Small intestine (tissue), 7 donors: ENCODE measurements around the gene TMEM234. TPM values are rescaled to one million over a fixed set of nuclear protein-coding genes. Genes with fewer than 3 reads are reported as not detected.

ENCODE experiments used
- DNase-seq, 2 donors: peaks; one replicate each; pipeline versions ENCODE4 v3.0.0 to v3.0.0-alpha.2; 2013
- FAIRE-seq: peaks from 2 replicates; lab custom pipeline; 2012; peaks lifted over from hg19 to GRCh38; lab: Jason Lieb, UNC
- H3K27ac ChIP-seq, 3 donors: one replicate each; pipeline ENCODE4 v1.5.1; 2013; ENCODE audit warnings: low read length in 2 of 3, mild to moderate bottlenecking in 2 of 3, control low read depth in 1 of 3, inconsistent platforms in 1 of 3, low read depth in 1 of 3, moderate library complexity in 1 of 3
- H3K27me3 ChIP-seq, 3 donors: one replicate each; pipeline ENCODE4 v1.6.1; 2013; ENCODE audit warnings: low read length in 3 of 3, inconsistent platforms in 1 of 3; ENCODE audit not compliant: control insufficient read depth in 3 of 3, insufficient read depth in 3 of 3
- H3K36me3 ChIP-seq, 3 donors: one replicate each; pipeline ENCODE4 v1.6.1; 2013; ENCODE audit warnings: low read length in 3 of 3, inconsistent platforms in 1 of 3, low read depth in 1 of 3, mild to moderate bottlenecking in 1 of 3, moderate library complexity in 1 of 3; ENCODE audit not compliant: control insufficient read depth in 3 of 3, insufficient read depth in 2 of 3
- H3K4me1 ChIP-seq, 3 donors: one replicate each; pipeline ENCODE4 v1.6.1; 2013; ENCODE audit warnings: low read length in 2 of 3, inconsistent platforms in 1 of 3, low read depth in 1 of 3, mild to moderate bottlenecking in 1 of 3, moderate library complexity in 1 of 3; ENCODE audit not compliant: control insufficient read depth in 3 of 3, insufficient read depth in 2 of 3
- H3K4me3 ChIP-seq, 3 donors: one replicate each; pipeline ENCODE4 v1.5.1; 2013; ENCODE audit warnings: low read length in 3 of 3, control low read depth in 1 of 3, inconsistent platforms in 1 of 3, low read depth in 1 of 3, mild to moderate bottlenecking in 1 of 3, moderate library complexity in 1 of 3
- H3K9me3 ChIP-seq, 2 donors: one replicate each; pipeline ENCODE4 v1.6.1; 2013; ENCODE audit warnings: low read depth in 1 of 2, low read length in 1 of 2; ENCODE audit not compliant: control insufficient read depth in 2 of 2, insufficient read depth in 1 of 2
- WGBS, 3 donors: extraction: QIAGEN DNeasy Blood & Tissue Kit; methylation state at CpG; one replicate each; pipeline ENCODE4 v1.1.7; 2013; 5-methylcytosine and 5-hydroxymethylcytosine counted together
- polyA plus RNA-seq, 4 donors: library from polyadenylated mRNA; stranded (reverse) in 3 of 4; unstranded in 1 of 4; fragments of 200-250 nt in 3 of 4; fragments of 120-200 nt in 1 of 4; gene quantifications; one replicate each; pipeline versions ENCODE4 v1.2.1 to v1.2.3, GENCODE V29; 2013
- donor health status: healthy with polysubstance abuse.
- donor health status: control.
- donor health status: control.
- donor health status: Bipolar disorder and iron deficiency.
- donor health status: healthy.

TMEM234 gene
- polyA plus RNA-seq, 4 donors: 6.5 to 22.1 (median 10.5) TPM

GRCh38 chr1:32195531-32195930, 26.6 kb downstream of the TMEM234 start:
- H3K27ac ChIP-seq: no peak overlapping the region
- no peak overlapping the region for H3K4me3 ChIP-seq
- H3K27me3 ChIP-seq: no peaks in the 10 kb centered on the region
- H3K36me3 ChIP-seq: peaks cover 26 to 81% (median 31%) of the 10 kb centered on the region in 3 donors
- 94 to 98% (median 96%) methylated on average over 3 of the region's 3 CpGs for WGBS, 3 donors
- FAIRE-seq: no peak
- DNase-seq: no peak
- H3K4me1 ChIP-seq: peaks cover 0 to 13% (median 0%) of the 10 kb centered on the region in 3 donors
- H3K9me3 ChIP-seq: no peaks in the 10 kb centered on the region

- DNase-seq (no peak), FAIRE-seq (no peak)
- Histone ChIP-seq H3K27me3 (no peaks in the 10 kb centered on the region), H3K9me3 (no peaks in the 10 kb centered on the region), H3K36me3 (peaks cover 32 to 86% (median 35%) of the 10 kb centered on the region in 3 donors), H3K4me3 (no peak overlapping the region), H3K27ac (no peak overlapping the region), H3K4me1 (peaks cover 0 to 13% (median 0%) of the 10 kb centered on the region in 3 donors)
- 96 to 100% (median 98%) methylated on average over 5 to 6 of the region's 6 CpGs for WGBS, 3 donors
Measured at GRCh38 chr1:32194984-32195383, 27.2 kb downstream of the TMEM234 start.

- Histone ChIP-seq H3K36me3 (peaks cover 43 to 92% (median 52%) of the 10 kb centered on the region in 3 donors), H3K9me3 (no peaks in the 10 kb centered on the region), H3K4me1 (peaks cover 0 to 7% (median 0%) of the 10 kb centered on the region in 3 donors), H3K4me3 (no peak overlapping the region), H3K27me3 (no peaks in the 10 kb centered on the region), H3K27ac (no peak overlapping the region)
- FAIRE-seq (no peak), DNase-seq (no peak)
- 94 to 99% (median 96%) methylated on average over 8 of the region's 8 CpGs for WGBS, 3 donors
Measured at GRCh38 chr1:32192220-32192948, 29.8 kb downstream of the TMEM234 start.

GRCh38 chr1:32187850-32188249, 34.3 kb downstream of the TMEM234 start:
- no peak for FAIRE-seq
- 97% methylated on average over 9 of the region's 9 CpGs for WGBS, 3 donors
- DNase-seq: no peak
- Histone ChIP-seq H3K27me3 (no peaks in the 10 kb centered on the region), H3K4me3 (no peak overlapping the region), H3K36me3 (peaks cover 29 to 78% (median 39%) of the 10 kb centered on the region in 3 donors), H3K27ac (no peak overlapping the region), H3K4me1 (no peaks in the 10 kb centered on the region), H3K9me3 (no peaks in the 10 kb centered on the region)

GRCh38 chr1:32186491-32186890, 35.7 kb downstream of the TMEM234 start:
- Histone ChIP-seq H3K27ac (no peak overlapping the region), H3K4me3 (no peak overlapping the region), H3K27me3 (no peaks in the 10 kb centered on the region), H3K4me1 (peaks cover 0 to 4% (median under 1%) of the 10 kb centered on the region in 3 donors), H3K9me3 (no peaks in the 10 kb centered on the region), H3K36me3 (peaks cover 22 to 78% (median 28%) of the 10 kb centered on the region in 3 donors)
- WGBS, 3 donors: 70 to 85% (median 83%) methylated on average over 2 of the region's 2 CpGs
- no peak for DNase-seq
- FAIRE-seq: no peak

GRCh38 chr1:32186077-32186476, 36.1 kb downstream of the TMEM234 start:
- 92 to 95% (median 95%) methylated on average over 2 of the region's 2 CpGs for WGBS, 3 donors
- Histone ChIP-seq H3K4me3 (no peak overlapping the region), H3K27me3 (no peaks in the 10 kb centered on the region), H3K9me3 (no peaks in the 10 kb centered on the region), H3K4me1 (peaks cover 0 to 9% (median 4%) of the 10 kb centered on the region in 3 donors), H3K36me3 (peaks cover 22 to 78% (median 24%) of the 10 kb centered on the region in 3 donors), H3K27ac (no peak overlapping the region)
- FAIRE-seq (no peak), DNase-seq (no peak)

- no peak for FAIRE-seq
- H3K9me3 ChIP-seq: no peaks in the 10 kb centered on the region
- peaks cover 15 to 71% (median 17%) of the 10 kb centered on the region in 3 donors for H3K36me3 ChIP-seq
Measured at GRCh38 chr1:32184650-32185049, 37.5 kb downstream of the TMEM234 start.

GRCh38 chr1:32182060-32182459, 40.1 kb downstream of the TMEM234 start:
- peaks cover 2 to 25% (median 6%) of the 10 kb centered on the region in 3 donors for H3K4me1 ChIP-seq
- DNase-seq (no peak), FAIRE-seq (no peak)
- H3K4me3 ChIP-seq: no peak overlapping the region
- no peak overlapping the region for H3K27ac ChIP-seq
- H3K27me3 ChIP-seq: no peaks in the 10 kb centered on the region
- no peaks in the 10 kb centered on the region for H3K9me3 ChIP-seq
- peaks cover 1 to 47% (median 2%) of the 10 kb centered on the region in 3 donors for H3K36me3 ChIP-seq
- 83 to 85% (median 83%) methylated on average over 6 of the region's 6 CpGs for WGBS, 3 donors

More at GRCh38 chr1:32184650-32185049, 37.5 kb downstream of the TMEM234 start:
- H3K4me3 ChIP-seq: no peak overlapping the region
- peaks cover 0 to 16% (median 6%) of the 10 kb centered on the region in 3 donors for H3K4me1 ChIP-seq
- H3K27ac ChIP-seq: no peak overlapping the region
- no peaks in the 10 kb centered on the region for H3K27me3 ChIP-seq
- DNase-seq: no peak
